GM10847 (cell line): ENCODE data around the gene NELL1.

Source experiments
- POLR2A ChIP-seq: IDR thresholded peaks from 2 replicates; pipeline ENCODE4 v1.6.1; 2011; ENCODE audit not compliant: insufficient read length; ENCODE audit errors: extremely low read depth

NELL1 gene

DNA sequence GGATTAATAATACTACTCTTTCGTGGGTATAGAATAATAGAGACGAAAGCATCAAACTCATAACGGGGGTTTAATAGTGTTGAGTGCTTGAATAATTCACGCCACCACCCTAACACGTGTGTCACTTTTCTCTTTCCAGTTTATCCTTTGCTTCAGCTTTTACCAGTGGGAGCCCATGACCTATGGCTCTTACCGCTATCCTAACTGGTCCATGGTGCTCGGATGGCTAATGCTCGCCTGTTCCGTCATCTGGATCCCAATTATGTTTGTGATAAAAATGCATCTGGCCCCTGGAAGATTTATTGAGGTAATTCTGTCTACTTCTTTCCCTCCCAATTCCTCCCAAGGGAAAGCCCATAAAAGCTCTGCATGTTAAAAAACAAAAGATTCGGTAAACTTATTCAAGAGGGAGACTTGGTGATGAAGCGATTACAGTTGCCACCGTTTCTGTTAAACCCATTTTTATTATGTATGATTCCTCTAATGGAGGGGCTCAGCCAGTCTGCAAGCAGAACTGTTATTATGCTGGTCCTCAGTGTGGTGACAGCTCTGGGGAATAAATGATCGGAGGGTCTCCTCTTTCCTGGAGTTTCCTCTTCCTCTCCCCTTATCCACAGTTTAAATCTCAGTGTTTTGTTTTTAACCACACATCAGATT lies 17.1 kb upstream of the NELL1 start:
- no peak for TF ChIP-seq POLR2A

DNA sequence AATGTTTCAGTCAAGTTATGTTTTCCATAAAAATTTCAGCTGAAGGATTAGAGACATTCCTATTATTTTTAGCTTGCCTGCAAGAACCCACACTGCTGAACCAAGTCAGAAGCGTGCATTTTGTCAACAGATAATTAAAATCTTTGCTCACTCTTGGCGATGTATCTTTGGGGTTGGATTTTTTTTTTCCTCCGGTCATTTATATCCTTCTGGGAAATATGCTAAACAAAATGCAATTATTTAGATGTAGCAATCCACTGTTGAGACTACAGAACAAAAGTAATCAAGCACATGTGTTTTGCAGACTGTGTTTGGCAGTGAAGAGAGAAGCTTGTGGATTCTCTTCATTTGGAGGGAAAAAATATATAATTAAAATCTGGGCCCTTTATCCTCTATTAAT lies 15.3 kb upstream of the NELL1 start:
- no peak for TF ChIP-seq POLR2A

DNA sequence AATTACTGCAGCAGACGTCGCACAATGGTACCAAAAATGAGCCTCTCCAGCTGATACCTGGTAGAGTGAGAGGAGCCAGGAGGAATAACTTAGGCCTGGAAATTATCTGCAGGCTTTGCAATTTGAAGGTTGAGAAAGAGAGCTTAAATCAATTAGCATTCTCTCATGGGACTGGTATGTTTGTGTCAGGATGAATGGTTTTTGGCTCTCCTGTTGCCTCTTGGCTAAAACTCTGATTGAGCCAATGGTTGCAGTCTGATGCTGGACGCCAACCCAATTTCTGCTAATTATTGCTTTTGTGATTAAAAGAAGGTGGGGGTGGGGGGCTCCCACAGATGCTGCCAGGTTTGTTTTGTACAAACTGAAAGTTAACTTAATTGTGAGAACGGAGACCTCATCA lies 12.5 kb upstream of the NELL1 start:
- TF ChIP-seq POLR2A = no peak

DNA sequence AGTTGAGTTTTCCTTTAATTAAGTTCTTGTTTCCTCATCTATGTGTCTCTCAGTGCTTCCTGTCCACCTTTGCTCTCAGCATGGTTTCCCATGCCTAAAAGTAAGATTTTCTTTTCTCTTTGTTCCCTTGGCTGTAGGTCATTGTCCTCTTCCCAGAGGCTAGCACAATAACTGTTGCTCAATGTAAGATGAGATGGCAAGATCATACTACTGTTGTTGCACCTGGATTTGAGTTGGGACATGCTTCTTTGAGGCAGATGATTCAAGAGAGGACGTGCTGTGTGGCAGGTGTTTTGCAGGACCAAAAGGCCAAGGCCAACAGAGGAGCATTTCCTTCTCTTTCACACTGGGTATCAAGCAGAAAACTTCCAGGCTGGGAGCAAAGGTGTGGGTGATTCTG lies 11.3 kb upstream of the NELL1 start:
- TF ChIP-seq POLR2A = no peak

DNA sequence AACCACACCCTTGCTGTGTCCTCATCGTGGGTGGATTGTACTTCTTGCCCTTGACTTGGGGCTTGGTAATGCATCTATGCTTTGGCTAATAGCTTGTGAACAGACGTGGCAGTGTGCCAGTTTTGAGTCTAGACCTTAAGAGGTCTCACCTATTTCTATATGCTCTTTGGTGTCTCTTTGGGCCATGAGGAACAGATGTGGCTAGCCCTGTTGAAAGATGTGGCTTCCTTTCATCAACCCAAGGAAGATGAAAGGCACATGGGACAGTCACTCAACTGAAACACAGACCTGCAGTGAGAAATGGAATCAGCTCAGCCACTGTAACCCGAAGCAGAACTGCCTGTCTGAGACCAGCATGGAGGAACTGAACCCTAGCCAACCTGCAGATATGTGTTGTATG lies 7.9 kb upstream of the NELL1 start:
- no peak for TF ChIP-seq POLR2A

DNA sequence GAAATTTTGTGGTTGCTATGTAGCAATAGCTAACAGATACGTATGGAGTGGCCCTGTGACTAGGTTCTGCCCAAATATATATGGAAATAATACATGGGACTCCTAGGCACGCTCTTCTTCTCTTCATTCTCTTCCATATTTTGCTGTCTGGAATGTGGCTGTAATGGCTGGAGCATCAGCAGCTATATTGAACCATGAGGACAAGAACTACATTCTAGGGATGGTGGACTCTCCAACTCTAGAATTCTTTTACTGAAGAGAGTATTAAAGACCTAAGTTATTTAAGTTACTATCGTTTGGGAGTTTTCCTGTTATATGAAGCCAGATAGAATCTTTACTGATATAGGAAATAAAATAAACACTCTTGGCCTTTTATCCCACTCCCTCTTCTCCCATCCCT lies 7.5 kb upstream of the NELL1 start:
- TF ChIP-seq POLR2A = no peak

DNA sequence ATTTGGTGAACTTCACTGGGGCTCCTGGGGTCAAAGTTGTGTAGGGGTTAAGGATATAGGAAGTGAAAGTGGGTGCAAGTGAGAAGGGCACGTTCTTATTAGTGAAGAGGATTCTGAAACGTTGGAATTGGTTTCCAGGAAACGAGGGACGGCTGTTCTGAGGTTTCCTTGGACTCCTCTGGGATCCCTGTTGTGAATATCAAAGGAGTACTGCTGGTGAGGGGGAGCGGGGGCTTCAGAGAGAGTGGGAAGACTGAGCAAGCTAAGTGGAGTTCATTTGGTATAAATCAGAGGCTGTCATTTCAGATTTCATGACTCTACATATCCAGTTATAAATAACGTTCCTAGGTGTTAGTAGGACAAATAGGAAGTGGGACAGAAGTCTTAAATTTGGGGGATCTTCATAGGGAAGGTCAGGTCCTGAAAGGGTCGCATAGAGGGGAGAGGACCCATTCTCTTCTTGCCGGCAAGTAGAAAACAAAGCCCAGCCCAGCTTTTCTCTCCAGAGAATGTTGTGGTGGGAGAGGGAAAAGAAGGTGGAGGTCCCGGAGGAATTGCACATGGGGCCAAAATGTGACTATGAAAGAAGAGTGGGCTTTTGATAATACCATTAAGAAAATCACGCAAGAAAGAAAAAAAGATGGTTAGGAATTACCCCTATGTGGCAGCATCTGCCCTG lies 1.1 kb upstream of the NELL1 start:
- TF ChIP-seq POLR2A = no peak

DNA sequence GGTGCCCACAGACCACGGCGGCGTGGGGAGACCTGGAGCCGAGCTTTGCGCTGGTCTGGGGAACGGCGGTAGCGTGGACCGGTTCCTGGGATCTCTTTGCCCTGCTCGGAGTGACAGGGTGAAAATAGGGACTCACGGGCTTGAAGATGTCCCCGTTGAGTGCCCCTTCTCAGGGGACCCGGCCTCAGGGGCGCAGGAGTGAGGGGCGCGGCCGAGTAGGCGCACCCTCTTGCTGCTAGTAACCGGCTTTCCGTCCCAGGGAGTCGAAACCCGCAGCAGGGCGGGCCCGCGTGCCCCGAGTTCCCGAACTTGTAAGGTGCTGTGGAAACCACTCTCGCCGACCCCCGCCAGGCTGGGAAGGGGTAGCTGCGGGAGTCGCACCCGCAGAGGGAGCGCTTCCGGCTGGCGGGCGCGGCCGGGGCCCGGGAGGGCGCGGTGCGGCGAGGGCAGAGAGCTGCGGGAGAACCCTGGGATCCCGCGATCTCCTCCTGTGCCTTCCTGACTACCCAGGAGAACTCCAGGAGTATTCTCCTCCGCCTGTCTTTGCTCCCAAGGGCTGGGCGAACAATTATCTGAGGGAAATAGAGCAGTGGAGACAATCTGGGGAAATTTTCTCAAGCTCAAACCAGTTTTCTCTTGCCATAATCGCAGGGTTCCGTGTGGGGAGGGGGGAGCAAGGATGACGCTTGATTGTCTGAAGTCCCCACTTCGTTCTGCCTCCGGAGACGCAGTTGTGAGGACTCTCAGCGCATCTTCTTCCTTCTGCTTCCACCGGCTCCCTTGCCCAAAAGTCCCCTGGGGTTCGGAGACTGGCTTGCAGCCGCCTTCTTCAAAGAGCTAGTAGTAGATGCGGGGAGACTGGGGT lies 666 bp downstream of the NELL1 start:
- TF ChIP-seq POLR2A = no peak

DNA sequence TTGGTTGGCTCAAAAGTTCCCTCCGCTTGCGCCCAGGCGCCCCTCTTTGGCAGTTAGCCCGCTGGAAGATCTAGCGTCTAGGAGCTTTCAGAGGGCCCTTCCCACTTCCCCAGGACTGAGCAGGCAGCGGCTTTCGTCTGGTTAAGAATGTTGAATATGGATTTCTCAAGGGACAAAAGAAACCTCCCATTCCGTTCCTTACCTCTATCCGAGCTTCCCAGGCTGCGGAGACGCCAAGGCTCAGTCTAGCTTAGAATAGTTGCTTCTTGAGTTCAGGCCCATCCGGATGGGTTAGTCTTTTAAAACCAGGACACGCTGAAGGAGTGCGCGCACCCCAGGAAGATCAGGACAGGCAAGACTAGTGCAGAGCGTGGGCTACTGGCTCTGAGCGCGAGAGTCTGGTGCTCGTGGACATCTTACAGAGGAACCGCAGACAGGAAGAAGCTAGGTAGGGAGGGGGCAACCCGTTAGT lies 1.6 kb downstream of the NELL1 start:
- no peak for TF ChIP-seq POLR2A

DNA sequence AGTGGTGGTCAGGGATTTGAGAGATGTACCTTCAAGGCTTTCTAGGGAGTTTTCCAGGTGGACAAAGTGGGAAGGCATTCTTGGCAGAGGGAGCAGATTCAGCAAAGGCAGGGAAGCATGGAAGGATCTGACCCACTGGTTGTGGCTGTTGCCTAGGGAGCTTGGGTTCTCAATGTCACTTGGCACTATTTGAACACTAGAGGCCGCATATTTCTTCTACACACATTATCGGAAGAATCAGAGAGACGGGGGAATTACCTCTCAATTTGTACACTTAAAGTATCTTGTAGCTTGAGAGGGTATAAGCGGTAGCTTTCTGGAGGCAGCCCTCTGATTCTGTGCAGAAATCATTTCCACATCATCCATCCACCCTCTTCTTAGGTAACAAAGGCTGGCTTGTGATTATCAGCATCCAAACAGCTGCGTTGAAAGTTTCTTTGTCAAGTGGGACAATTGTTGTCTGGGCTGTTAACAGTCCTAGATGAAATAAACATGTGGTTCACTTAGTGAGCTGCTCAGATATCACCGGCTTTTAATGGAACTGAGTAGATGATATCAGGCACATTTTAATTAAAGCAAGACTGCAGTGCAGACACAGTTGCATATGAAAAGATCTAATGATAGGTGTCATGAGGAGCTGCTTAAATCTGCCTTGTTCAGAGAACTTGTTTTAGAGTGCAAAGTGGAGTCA lies 2.6 kb downstream of the NELL1 start:
- TF ChIP-seq POLR2A = no peak

DNA sequence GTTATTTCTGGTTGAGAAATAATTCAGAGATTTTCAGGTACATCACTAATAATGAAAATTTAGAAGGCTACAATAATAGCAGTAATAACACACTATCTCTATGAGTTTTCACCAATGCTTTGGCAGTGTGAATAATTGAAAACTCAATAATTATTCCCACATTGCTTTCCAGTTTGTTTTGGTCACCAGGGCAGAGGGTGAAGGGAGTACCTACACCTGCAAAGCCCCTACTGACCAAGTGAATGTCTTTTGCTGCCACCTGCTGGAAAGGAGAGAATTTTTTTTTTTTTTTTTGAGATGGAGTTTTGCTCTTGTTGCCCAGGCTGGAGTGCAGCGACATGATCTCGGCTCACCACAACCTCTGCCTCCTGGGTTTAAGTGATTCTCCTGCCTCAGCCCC lies 3.2 kb downstream of the NELL1 start:
- TF ChIP-seq POLR2A = no peak

DNA sequence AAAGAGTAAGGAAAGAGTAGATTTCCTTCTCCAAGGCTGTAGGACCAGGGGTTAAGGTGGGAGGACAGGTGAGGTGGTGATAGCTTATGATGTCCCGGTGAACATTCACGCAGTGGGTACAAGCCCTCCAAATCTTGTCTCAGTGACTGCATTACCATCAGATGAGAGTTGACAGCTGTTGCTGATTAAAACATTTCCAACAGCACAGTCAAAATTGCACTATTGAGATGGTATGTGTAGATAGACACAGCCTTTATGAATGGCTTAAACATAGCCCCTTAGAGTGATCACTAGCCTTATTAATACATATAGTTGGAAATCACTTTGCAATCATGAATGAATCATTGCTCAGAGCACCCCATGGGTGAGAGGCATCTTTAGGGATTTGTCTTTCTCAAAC lies 7.3 kb downstream of the NELL1 start:
- no peak for TF ChIP-seq POLR2A

DNA sequence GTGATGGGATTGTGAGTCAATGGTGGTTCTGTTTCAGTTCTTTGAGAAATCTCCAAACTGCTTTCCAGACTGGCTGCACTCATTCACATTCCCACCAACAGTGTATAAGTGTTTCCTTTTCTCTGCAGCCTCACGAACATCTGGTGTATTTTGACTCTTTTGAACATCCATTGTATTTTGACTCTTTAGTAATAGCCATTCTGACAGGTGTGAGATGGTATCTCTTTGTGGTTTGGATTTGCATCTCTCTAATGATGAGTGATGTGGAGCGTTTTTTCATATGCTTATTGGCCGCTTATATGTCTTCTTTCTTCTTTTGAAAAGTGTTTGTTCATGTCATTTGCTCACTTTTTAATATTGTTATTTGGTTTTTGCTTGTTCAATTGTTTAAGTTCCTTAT lies 19.4 kb downstream of the NELL1 start:
- TF ChIP-seq POLR2A = no peak

DNA sequence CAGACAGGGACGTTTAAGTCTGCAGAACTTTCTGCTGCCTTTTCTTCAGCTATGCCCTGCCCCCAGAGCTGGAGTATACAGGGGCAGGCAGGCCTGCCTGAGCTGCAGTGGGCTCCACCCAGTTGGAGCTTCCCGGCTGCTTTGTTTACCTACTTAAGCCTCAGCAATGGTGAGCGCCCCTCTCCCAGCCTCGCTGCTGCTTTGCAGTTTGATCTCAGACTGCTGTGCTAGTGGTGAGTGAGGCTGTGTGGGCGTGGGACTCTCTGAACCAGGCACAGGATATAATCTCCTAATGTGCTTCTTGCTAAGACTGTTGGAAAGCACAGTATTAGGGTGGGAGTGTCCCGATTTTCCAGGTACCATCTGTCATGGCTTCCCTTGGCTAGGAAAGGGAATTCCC lies 38.5 kb downstream of the NELL1 start:
- no peak for TF ChIP-seq POLR2A

DNA sequence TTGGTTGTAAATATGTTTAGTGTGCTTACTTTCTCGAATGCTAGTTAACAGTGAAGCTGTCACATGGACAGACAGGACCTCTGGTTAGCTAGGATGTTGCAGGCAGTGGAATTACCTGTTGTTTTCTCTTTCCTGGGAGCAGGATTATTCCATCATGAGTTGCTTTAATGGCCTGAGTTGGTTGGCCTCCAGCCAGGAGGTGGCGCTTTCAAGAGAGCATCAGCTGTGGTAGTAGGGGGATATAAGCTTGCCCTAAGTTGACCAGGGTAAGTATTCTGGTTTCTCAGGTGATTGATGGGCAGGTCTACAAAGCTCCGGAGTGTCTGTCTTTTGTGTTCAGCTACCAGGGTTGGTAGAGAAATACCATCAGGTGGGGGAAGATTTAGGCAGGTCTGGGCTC lies 43.5 kb downstream of the NELL1 start:
- no peak for TF ChIP-seq POLR2A
